ENCODE measurements around the gene CD9. TPM values are rescaled to one million over a fixed set of nuclear protein-coding genes. Genes with fewer than 3 reads are reported as not detected.

Gene CD9
- total and polyA plus RNA-seq, 2 of the 8 experiments (the other 6 are each of a cell fraction or from before 2014, with no cell fraction given): 168 to 319 TPM

GRCh38 chr12:6213969-6214368 is 13.8 kb downstream of the CD9 start:
- Histone ChIP-seq H3K23me2 (ENCODE audit: low read depth, low read length) (peaks cover 3% of the 10 kb centered on the region; the same call in 1 of the 2 replicates), H3K36me3 (ENCODE audit: control insufficient read depth in 2 of 4, insufficient read depth in 4 of 4, low read length in 3 of 4) (no peaks in the 10 kb centered on the region), H3K18ac (ENCODE audit: extremely low read depth, low read length) (peak overlapping the region; percentile 73), H3K9me3 (ENCODE audit: insufficient read depth in 2 of 2, low read depth in 1 of 2, low read length in 1 of 2) (no peaks in the 10 kb centered on the region), H3K9ac (replicated peaks in 1 of 4; ENCODE audit: extremely low read depth in 1 of 4, low read depth in 3 of 4, low read length in 3 of 4) (no peak overlapping the region; a peak in 1 of 7 replicates), H2BK5ac (ENCODE audit: low read depth, low read length) (peak overlapping the region; percentile 100; the same call in 1 of the 2 replicates), H2BK120ac (replicated peaks; ENCODE audit: low read depth, low read length) (peak overlapping the region; percentile 47), H4K91ac (replicated peaks; ENCODE audit: insufficient read length, low read length) (peak overlapping the region; percentile 46), H3K4me3 (ENCODE audit: extremely low read depth in 1 of 4, insufficient read depth in 2 of 4, low read depth in 3 of 4, low read length in 4 of 4) (no peak overlapping the region), H3K23ac (ENCODE audit: insufficient read length) (no peak overlapping the region), H2BK12ac (ENCODE audit: low read depth, low read length) (peak overlapping the region; percentile 100), H3K14ac (ENCODE audit: insufficient read length) (no peak overlapping the region), H3K27ac (ENCODE audit: low read depth, low read length) (peak overlapping the region; percentile 88; the same call in 1 of the 2 replicates), H4K5ac (ENCODE audit: insufficient read length, low read depth, low read length) (peak overlapping the region; percentile 12), H3K27me3 (replicated peaks in 1 of 4; ENCODE audit: control insufficient read depth in 3 of 4, extremely low read depth in 1 of 4, insufficient read depth in 3 of 4, low read length in 3 of 4) (no peaks in the 10 kb centered on the region; a peak in 1 of 7 replicates), H3K4ac (replicated peaks; ENCODE audit: insufficient read length, low read depth, low read length) (peak overlapping the region; percentile 24), H3K79me1 (ENCODE audit: low read depth, low read length) (peaks cover 18% of the 10 kb centered on the region), H2BK20ac (ENCODE audit: low read length) (no peak overlapping the region), H4K20me1 (replicated peaks in 1 of 2; ENCODE audit: control insufficient read depth in 1 of 2, insufficient read depth in 2 of 2, low read length in 2 of 2) (peaks cover 0 to 3% of the 10 kb centered on the region in 2 experiments), H3K4me2 (ENCODE audit: insufficient read depth in 1 of 2, low read depth in 2 of 2, low read length in 2 of 2) (peak overlapping the region in 1 of 2 experiments; percentile 86; a peak in 2 of 4 replicates), H4K8ac (ENCODE audit: extremely low read depth, insufficient read depth, low read length) (no peak overlapping the region), H3K56ac (replicated peaks; ENCODE audit: insufficient read length, low read depth, low read length) (no peak overlapping the region), H2BK15ac (ENCODE audit: low read length) (no peak overlapping the region), H2AFZ (ENCODE audit: low read length) (no peak overlapping the region), H3K4me1 (replicated peaks in 1 of 4; ENCODE audit: control insufficient read depth in 3 of 4, insufficient read depth in 4 of 4, low read length in 3 of 4) (peaks cover 32 to 50% (median 44%) of the 10 kb centered on the region in 4 experiments), H3K79me2 (ENCODE audit: control insufficient read depth in 1 of 2, insufficient read depth in 2 of 2, low read length in 2 of 2) (peaks cover 0 to 77% of the 10 kb centered on the region in 2 experiments; a peak in 3 of 4 replicates), H2AK5ac (ENCODE audit: low read depth, low read length) (peak overlapping the region; percentile 67; the same call in 1 of the 2 replicates)
- DNase-seq (ENCODE audit: low read depth in 1 of 2, low spot score in 2 of 2) (no peak), FAIRE-seq (no peak)
- TF ChIP-seq CEBPB (IDR thresholded peaks at IDR 0.05; ENCODE audit: low read depth, low read length) (no peak), GABPA (IDR thresholded peaks at IDR 0.05; ENCODE audit: borderline replicate concordance, insufficient read depth, low read length) (no peak)
- CTCF ChIA-PET (ENCODE audit: partially characterized antibody): interaction anchor here (0.9 to 26.9 kb wide), 7 partner anchors 12 to 146 kb away, joined by 6 to 433 read pairs (median 16); partner anchors contain the start of gene CD9
- 83% methylated on average over 6 of the region's 6 CpGs; no CpG with 5 or more reads in 1 of the 2 experiments for WGBS, 2 experiments (ENCODE audit: extremely low coverage in 1 of 2, insufficient coverage in 1 of 2, insufficient read length in 1 of 2, insufficient replicate concordance in 2 of 2, low coverage in 1 of 2, low lambda C conversion rate in 2 of 2, missing lambda C conversion rate in 1 of 2)
- POLR2A ChIA-PET (ENCODE audit: partially characterized antibody): interaction anchor here (1.2 to 12.4 kb wide), 10 partner anchors 11 to 279 kb away, joined by 3 to 203 read pairs (median 6); partner anchors contain the start of genes CD9 and MRPL51

Data from H1 (cell line).